Mesenchymal stem cell (in vitro differentiated cells and primary cell): ENCODE results near the gene MGAM2.

ENCODE experiments used
- DNase-seq: peaks from one replicate; pipeline ENCODE4 v3.0.0-alpha.2; 2013
- H2AFZ ChIP-seq: one replicate; pipeline ENCODE4 v1.6.1; 2013; ENCODE audit warnings: low read depth, mild to moderate bottlenecking, control low read depth, inconsistent platforms, low read length, moderate library complexity
- H2AK5ac ChIP-seq: 2 replicates; pipeline ENCODE4 v1.6.1; 2013; ENCODE audit warnings: low read length, moderate library complexity, mild to moderate bottlenecking, inconsistent platforms; ENCODE audit not compliant: severe bottlenecking
- H2BK120ac ChIP-seq: one replicate; pipeline ENCODE4 v1.6.1; 2013; ENCODE audit warnings: low read depth, mild to moderate bottlenecking, inconsistent platforms, low read length, moderate library complexity
- H2BK12ac ChIP-seq, 2 experiments: one replicate each; pipeline ENCODE4 v1.6.1; 2013; ENCODE audit warnings: inconsistent platforms in 2 of 2, low read length in 2 of 2, mild to moderate bottlenecking in 2 of 2, moderate library complexity in 2 of 2, control low read depth in 1 of 2
- H2BK15ac ChIP-seq: one replicate; pipeline ENCODE4 v1.6.1; 2013; ENCODE audit warnings: mild to moderate bottlenecking, low read depth, inconsistent platforms; ENCODE audit not compliant: poor library complexity, severe bottlenecking
- H2BK5ac ChIP-seq: 2 replicates; pipeline ENCODE4 v1.6.1; 2013; ENCODE audit warnings: low read depth, mild to moderate bottlenecking, low read length, control low read depth, inconsistent platforms; ENCODE audit not compliant: poor library complexity, severe bottlenecking
- H3K14ac ChIP-seq, 2 experiments: one replicate each; pipeline ENCODE4 v1.6.1; 2013; ENCODE audit warnings: inconsistent platforms in 2 of 2, low read length in 2 of 2, control low read depth in 1 of 2, mild to moderate bottlenecking in 1 of 2, moderate library complexity in 1 of 2
- H3K18ac ChIP-seq, 2 experiments: one replicate each; pipeline ENCODE4 v1.6.1; 2013; ENCODE audit warnings: inconsistent platforms in 2 of 2, low read length in 2 of 2, control low read depth in 1 of 2, low read depth in 1 of 2, mild to moderate bottlenecking in 1 of 2
- H3K23ac ChIP-seq, 2 experiments: one replicate each; pipeline ENCODE4 v1.6.1; 2013; ENCODE audit warnings: inconsistent platforms in 2 of 2, low read length in 2 of 2, mild to moderate bottlenecking in 2 of 2, moderate library complexity in 2 of 2, control low read depth in 1 of 2
- H3K27ac ChIP-seq: 2 replicates; pipeline ENCODE4 v1.5.1; 2013; ENCODE audit warnings: mild to moderate bottlenecking, moderate library complexity, low read length, control low read depth, inconsistent platforms; ENCODE audit not compliant: poor library complexity, severe bottlenecking
- H3K27me3 ChIP-seq, 2 experiments: 2 replicates each; pipeline versions ENCODE4 v1.6.1 to v1.7.0; 2013; ENCODE audit warnings: low read length in 2 of 2, mild to moderate bottlenecking in 2 of 2, moderate library complexity in 2 of 2, control low read depth in 1 of 2, inconsistent platforms in 1 of 2; ENCODE audit not compliant: control insufficient read depth in 1 of 2, insufficient read depth in 1 of 2
- H3K36me3 ChIP-seq, 2 experiments: 2 replicates each; pipeline versions ENCODE4 v1.6.1 to v1.7.0; 2013; ENCODE audit warnings: low read length in 2 of 2, control low read depth in 1 of 2, inconsistent platforms in 1 of 2, low read depth in 1 of 2, mild to moderate bottlenecking in 1 of 2; ENCODE audit not compliant: insufficient read depth in 2 of 2, control insufficient read depth in 1 of 2
- H3K4ac ChIP-seq, 2 experiments: one replicate each; pipeline ENCODE4 v1.6.1; 2013; ENCODE audit warnings: inconsistent platforms in 2 of 2, low read length in 2 of 2, mild to moderate bottlenecking in 2 of 2, moderate library complexity in 2 of 2, control low read depth in 1 of 2, low read depth in 1 of 2
- H3K4me1 ChIP-seq: 2 replicates; pipeline ENCODE4 v1.6.1; 2013; ENCODE audit warnings: low read depth, low read length, control low read depth; ENCODE audit not compliant: control insufficient read depth, insufficient read depth
- H3K4me2 ChIP-seq: 2 replicates; pipeline ENCODE4 v1.6.1; 2013; ENCODE audit warnings: low read length, mild to moderate bottlenecking, inconsistent platforms; ENCODE audit not compliant: poor library complexity, severe bottlenecking
- H3K4me3 ChIP-seq, 2 experiments: 2 replicates each; pipeline versions ENCODE4 v1.5.1 to v1.7.0; 2013; ENCODE audit warnings: low read length in 2 of 2, mild to moderate bottlenecking in 2 of 2, control low read depth in 1 of 2, low read depth in 1 of 2; ENCODE audit not compliant: insufficient read depth in 1 of 2
- H3K79me1 ChIP-seq: replicated peaks from 2 replicates; pipeline ENCODE4 v1.6.1; 2013; ENCODE audit warnings: mild to moderate bottlenecking, control low read depth, low read length, inconsistent platforms; ENCODE audit not compliant: poor library complexity, severe bottlenecking
- H3K9ac ChIP-seq: 2 replicates; pipeline ENCODE4 v1.7.0; 2013; ENCODE audit warnings: mild to moderate bottlenecking, low read length, moderate library complexity
- H3K9me3 ChIP-seq: 2 replicates; pipeline ENCODE4 v1.7.0; 2013; ENCODE audit warnings: mild to moderate bottlenecking, low read length; ENCODE audit not compliant: control insufficient read depth
- H4K8ac ChIP-seq: one replicate; pipeline ENCODE4 v1.6.1; 2013; ENCODE audit warnings: inconsistent platforms, mild to moderate bottlenecking, low read length, moderate library complexity
- H4K91ac ChIP-seq: one replicate; pipeline ENCODE4 v1.6.1; 2013; ENCODE audit warnings: mild to moderate bottlenecking, low read length, inconsistent platforms
- WGBS: methylation state at CpG from one replicate; pipeline ENCODE4 v1.1.7; 2013; ENCODE audit warnings: mixed read lengths; 5-methylcytosine and 5-hydroxymethylcytosine counted together

The MGAM2 gene

DNA sequence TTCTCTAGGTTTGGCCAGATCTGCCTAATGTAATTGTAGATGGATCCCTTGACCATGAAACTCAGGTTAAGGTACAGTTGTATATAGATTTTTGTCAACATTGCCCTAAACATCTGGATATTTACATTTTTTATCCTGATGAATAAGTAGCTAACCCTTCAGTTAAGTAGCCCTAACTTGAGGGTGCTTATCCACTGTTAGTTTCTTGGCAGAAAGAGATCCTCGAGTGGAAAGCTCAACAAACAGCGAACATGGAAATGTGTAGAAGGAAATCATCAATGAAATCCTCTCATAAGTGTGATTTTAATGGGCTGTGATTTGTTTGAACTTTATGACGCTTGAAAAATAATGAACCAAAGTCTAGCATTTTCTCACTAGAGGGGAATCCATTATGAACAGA is 73.6 kb downstream of the MGAM2 start:
- Histone ChIP-seq H4K91ac (no peak overlapping the region), H3K14ac (no peak overlapping the region), H2BK12ac (no peak overlapping the region), H2BK120ac (no peak overlapping the region), H2BK15ac (no peak overlapping the region), H3K27ac (no peak overlapping the region), H2AK5ac (no peak overlapping the region), H3K9me3 (no peaks in the 10 kb centered on the region), H3K4me2 (no peak overlapping the region), H4K8ac (no peak overlapping the region), H3K4me3 (no peak overlapping the region), H3K4ac (no peak overlapping the region), H3K4me1 (no peaks in the 10 kb centered on the region), H3K9ac (no peak overlapping the region), H3K18ac (no peak overlapping the region), H3K27me3 (peaks cover 0 to 6% of the 10 kb centered on the region in 2 experiments), H2BK5ac (no peak overlapping the region), H2AFZ (no peak overlapping the region), H3K23ac (no peak overlapping the region), H3K36me3 (no peaks in the 10 kb centered on the region), H3K79me1 (no peaks in the 10 kb centered on the region)
- 44% methylated on average over 2 of the region's 3 CpGs for WGBS
- DNase-seq, result no peak

DNA sequence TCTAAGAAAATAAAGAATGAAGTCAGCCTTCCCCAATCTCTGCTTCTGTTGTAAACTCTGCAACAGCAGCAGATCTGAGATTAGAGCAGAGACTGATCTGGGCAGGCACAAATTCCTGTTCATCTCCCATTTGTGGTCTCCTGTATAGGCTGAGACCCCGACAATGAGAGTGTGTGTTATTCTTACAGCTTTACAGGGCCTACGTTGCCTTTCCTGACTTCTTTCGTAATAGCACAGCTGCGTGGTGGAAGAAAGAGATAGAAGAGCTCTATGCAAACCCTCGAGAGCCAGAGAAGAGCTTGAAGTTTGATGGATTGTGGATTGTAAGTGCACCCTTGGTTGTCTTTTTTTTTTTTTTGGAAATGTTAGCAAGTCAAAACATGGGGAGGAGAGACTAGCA is 74.3 kb downstream of the MGAM2 start:
- H3K4ac ChIP-seq, result no peak overlapping the region
- no peak overlapping the region for H2BK15ac ChIP-seq
- H2BK5ac ChIP-seq, result no peak overlapping the region
- no peak overlapping the region for H3K9ac ChIP-seq
- H2BK12ac ChIP-seq, result no peak overlapping the region
- H3K4me2 ChIP-seq, result no peak overlapping the region
- no peak overlapping the region for H3K4me3 ChIP-seq
- H3K14ac ChIP-seq, result no peak overlapping the region
- no peak overlapping the region for H4K91ac ChIP-seq
- WGBS, result 54% methylated on average over 5 of the region's 5 CpGs
- H3K27ac ChIP-seq, result no peak overlapping the region
- H4K8ac ChIP-seq, result no peak overlapping the region
- no peak overlapping the region for H2BK120ac ChIP-seq
- H3K4me1 ChIP-seq, result no peaks in the 10 kb centered on the region
- H2AFZ ChIP-seq, result no peak overlapping the region
- no peaks in the 10 kb centered on the region for H3K9me3 ChIP-seq
- H2AK5ac ChIP-seq, result no peak overlapping the region
- no peak for DNase-seq
- H3K18ac ChIP-seq, result no peak overlapping the region
- H3K36me3 ChIP-seq, result no peaks in the 10 kb centered on the region
- H3K79me1 ChIP-seq, result no peaks in the 10 kb centered on the region
- H3K23ac ChIP-seq, result no peak overlapping the region
- H3K27me3 ChIP-seq, result peaks cover 0 to 6% of the 10 kb centered on the region in 2 experiments

DNA sequence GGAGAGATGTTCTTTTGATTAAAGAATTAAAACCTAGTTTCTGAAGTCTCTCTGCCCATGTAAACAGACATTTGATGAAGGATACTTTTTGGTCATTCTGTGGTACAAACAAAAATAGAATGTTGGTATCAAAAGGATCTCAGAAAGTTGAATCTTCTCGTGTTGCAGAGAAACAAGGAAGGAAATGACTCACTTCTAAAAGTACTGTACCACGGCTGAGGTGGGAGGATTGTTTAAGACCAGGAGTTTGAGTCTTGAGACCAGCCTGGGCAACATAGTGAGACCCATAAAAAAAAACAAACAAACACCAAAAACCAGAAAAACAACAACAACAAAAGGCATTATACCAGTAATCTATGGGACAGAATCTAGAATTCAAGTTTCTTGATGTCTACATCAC is 76.6 kb downstream of the MGAM2 start:
- H3K27me3 ChIP-seq, result peaks cover 0 to 6% of the 10 kb centered on the region in 2 experiments
- no peak overlapping the region for H3K27ac ChIP-seq
- no peak for DNase-seq
- H3K36me3 ChIP-seq, result no peaks in the 10 kb centered on the region
- H2AFZ ChIP-seq, result no peak overlapping the region
- no peak overlapping the region for H2BK15ac ChIP-seq
- H4K8ac ChIP-seq, result no peak overlapping the region
- H3K18ac ChIP-seq, result no peak overlapping the region
- H3K4ac ChIP-seq, result no peak overlapping the region
- H2BK120ac ChIP-seq, result no peak overlapping the region
- H2BK5ac ChIP-seq, result no peak overlapping the region
- no peaks in the 10 kb centered on the region for H3K9me3 ChIP-seq
- H3K4me3 ChIP-seq, result no peak overlapping the region
- no peaks in the 10 kb centered on the region for H3K4me1 ChIP-seq
- no peaks in the 10 kb centered on the region for H3K79me1 ChIP-seq
- no peak overlapping the region for H2BK12ac ChIP-seq
- H2AK5ac ChIP-seq, result no peak overlapping the region
- H3K14ac ChIP-seq, result no peak overlapping the region
- H3K23ac ChIP-seq, result no peak overlapping the region
- no peak overlapping the region for H4K91ac ChIP-seq
- no peak overlapping the region for H3K4me2 ChIP-seq
- 0% methylated on average over 1 of the region's 2 CpGs for WGBS
- H3K9ac ChIP-seq, result no peak overlapping the region

DNA sequence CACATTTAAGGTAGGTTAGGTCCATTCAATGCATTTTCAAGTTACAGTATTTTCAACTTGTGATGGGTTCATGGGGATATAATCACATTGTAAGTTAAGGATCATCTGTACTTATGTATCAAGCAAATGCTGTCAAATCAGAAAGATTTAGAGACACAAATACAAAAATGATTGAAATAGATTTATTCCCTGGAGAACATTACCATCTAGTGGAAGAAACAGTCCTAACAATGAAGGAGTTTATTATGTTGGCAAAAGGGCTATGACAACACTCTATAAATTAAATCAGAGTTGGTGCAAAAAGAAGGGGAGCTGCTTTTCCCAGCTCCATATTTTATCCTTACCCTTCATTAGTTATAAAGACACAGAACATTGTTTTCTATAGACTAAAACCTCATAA is 77.3 kb downstream of the MGAM2 start:
- Histone ChIP-seq H2BK120ac (no peak overlapping the region), H3K9ac (no peak overlapping the region), H3K23ac (no peak overlapping the region), H3K79me1 (no peaks in the 10 kb centered on the region), H3K4me2 (no peak overlapping the region), H3K4me1 (no peaks in the 10 kb centered on the region), H4K91ac (no peak overlapping the region), H3K4ac (no peak overlapping the region), H3K4me3 (no peak overlapping the region), H3K9me3 (no peaks in the 10 kb centered on the region), H2BK5ac (no peak overlapping the region), H3K14ac (no peak overlapping the region), H3K36me3 (no peaks in the 10 kb centered on the region), H3K27ac (no peak overlapping the region), H2AFZ (no peak overlapping the region), H2AK5ac (no peak overlapping the region), H3K18ac (no peak overlapping the region), H3K27me3 (peaks cover 0 to 6% of the 10 kb centered on the region in 2 experiments), H4K8ac (no peak overlapping the region), H2BK15ac (no peak overlapping the region), H2BK12ac (no peak overlapping the region)
- no peak for DNase-seq
